Naive thymus-derived CD8-positive, alpha-beta T cell (primary cell): Measurements from ENCODE around the gene CHN1. TPM values are rescaled to one million over a fixed set of nuclear protein-coding genes. Genes with fewer than 3 reads are reported as not detected.

Source experiments
- ATAC-seq, 2 donors: fragments of 150-1000 bp; cut with Tn5 transposase in 1 of 2; sonication (Bioruptor Pico), chemical (Tn5 transposase) in 1 of 2; 1 replicate in 1 of 2; 2 replicates in 1 of 2; pipeline ENCODE4 v1.10.0; 2021; ENCODE audit warnings: mild to moderate bottlenecking in 2 of 2, moderate library complexity in 2 of 2
- POLR2A ChIA-PET: fragments of 350-600 bp; sonication (Branson Sonifier 250); formaldehyde crosslinking; loops from one replicate; lab custom pipeline; 2021; ENCODE audit warnings: antibody characterized with exemption; lab: Charles Lee
- DNase-seq, 10 donors: peaks; one replicate each; pipeline versions ENCODE4 v3.0.0 to v3.0.0-alpha.2; 2020 to 2022
- H3K27ac Mint-ChIP-seq, 10 donors: one replicate each; pipeline ENCODE4 v1.8.0; 2020 to 2022; ENCODE audit warnings: mild to moderate bottlenecking in 10 of 10, mixed read lengths in 10 of 10, moderate library complexity in 4 of 10, inconsistent platforms in 1 of 10
- H3K27me3 Mint-ChIP-seq, 5 donors: one replicate each; pipeline ENCODE4 v1.8.0; 2021 to 2022; ENCODE audit warnings: mixed read lengths in 5 of 5
- H3K36me3 Mint-ChIP-seq, 3 donors: one replicate each; pipeline ENCODE4 v1.8.0; 2020 to 2022; ENCODE audit warnings: mixed read lengths in 3 of 3, mild to moderate bottlenecking in 2 of 3, inconsistent platforms in 1 of 3
- H3K4me1 Mint-ChIP-seq, 4 donors: one replicate each; pipeline ENCODE4 v1.8.0; 2021 to 2022; ENCODE audit warnings: mixed read lengths in 4 of 4
- H3K4me3 Mint-ChIP-seq, 10 donors: one replicate each; pipeline ENCODE4 v1.8.0; 2020 to 2022; ENCODE audit warnings: mild to moderate bottlenecking in 10 of 10, mixed read lengths in 10 of 10, moderate library complexity in 6 of 10, inconsistent platforms in 1 of 10
- H3K9me3 Mint-ChIP-seq, 9 donors: one replicate each; pipeline ENCODE4 v1.8.0; 2020 to 2022; ENCODE audit warnings: mixed read lengths in 9 of 9, mild to moderate bottlenecking in 3 of 9, inconsistent platforms in 1 of 9, moderate library complexity in 1 of 9
- polyA plus RNA-seq, 3 donors: library from polyadenylated mRNA; unstranded; fragments of 300-500 nt; fragmentation: Illumina TruSeq; gene quantifications; one replicate each; pipeline ENCODE4 v1.2.3, GENCODE V29; 2021
- total RNA-seq, 8 experiments: library from RNA in 2 of 8; stranded (reverse) in 2 of 8; gene quantifications; one replicate each; pipeline ENCODE4 v1.2.3 and lab custom pipeline; 2021 to 2026

Gene CHN1
- total and polyA plus RNA-seq, 5 experiments from 2014 or later, result 0.58 to 2.2 (median 1.8) TPM

- no peaks in the 10 kb centered on the region for H3K36me3 Mint-ChIP-seq
- H3K4me3 Mint-ChIP-seq, result no peak overlapping the region
- H3K27me3 Mint-ChIP-seq, result peaks cover 0 to 5% (median 0%) of the 10 kb centered on the region in 5 donors
- H3K9me3 Mint-ChIP-seq, result no peaks in the 10 kb centered on the region
- no peak for DNase-seq
- POLR2A ChIA-PET, result no interaction called here
- H3K4me1 Mint-ChIP-seq, result peaks cover 1 to 17% (median 10%) of the 10 kb centered on the region in 4 donors
- ATAC-seq, result no peak
- peak overlapping the region in 1 of 10 donors; percentile 43 for H3K27ac Mint-ChIP-seq
These were observed 248.4 kb downstream of the CHN1 start for GRCh38 chr2:174756743-174757142.

GRCh38 chr2:174753038-174753633 is 252.0 kb downstream of the CHN1 start:
- peaks cover 0 to 2% (median 0%) of the 10 kb centered on the region in 5 donors for H3K27me3 Mint-ChIP-seq
- no peaks in the 10 kb centered on the region for H3K9me3 Mint-ChIP-seq
- peak overlapping the region in 1 of 10 donors; percentile 45 for H3K4me3 Mint-ChIP-seq
- H3K4me1 Mint-ChIP-seq, result peaks cover 8 to 40% (median 27%) of the 10 kb centered on the region in 4 donors
- ATAC-seq (no peak), DNase-seq (no peak)
- POLR2A ChIA-PET, result interaction anchor here (0.6 kb wide), 2 partner anchors 16 to 23 kb away, joined by 3 to 4 read pairs; no protein-coding TSS in a partner anchor
- H3K36me3 Mint-ChIP-seq, result no peaks in the 10 kb centered on the region
- peak overlapping the region in 6 of 10 donors; percentile 37 to 91 (median 48) for H3K27ac Mint-ChIP-seq

GRCh38 chr2:174752403-174753037 is 252.7 kb downstream of the CHN1 start:
- peaks cover 0 to 4% (median 0%) of the 10 kb centered on the region in 5 donors for H3K27me3 Mint-ChIP-seq
- peak overlapping the region in 7 of 10 donors; percentile 8 to 77 (median 37) for H3K27ac Mint-ChIP-seq
- POLR2A ChIA-PET, result interaction anchor here (0.6 kb wide), 1 partner anchor 23 kb away, joined by 3 read pairs; no protein-coding TSS in a partner anchor
- H3K4me1 Mint-ChIP-seq, result peaks cover 8 to 40% (median 27%) of the 10 kb centered on the region in 4 donors
- peak overlapping the region in 2 of 10 donors; percentile 33 to 39 for H3K4me3 Mint-ChIP-seq
- H3K36me3 Mint-ChIP-seq, result no peaks in the 10 kb centered on the region
- DNase-seq, result no peak
- no peaks in the 10 kb centered on the region for H3K9me3 Mint-ChIP-seq
- no peak for ATAC-seq

GRCh38 chr2:174750923-174751441 is 254.2 kb downstream of the CHN1 start:
- peak in 7 of 10 donors; percentile 10 to 52 (median 40) for DNase-seq
- H3K4me1 Mint-ChIP-seq, result peaks cover 8 to 40% (median 27%) of the 10 kb centered on the region in 4 donors
- H3K27me3 Mint-ChIP-seq, result peaks cover 0 to 5% (median 0%) of the 10 kb centered on the region in 5 donors
- peak overlapping the region; percentile 8 to 90 (median 52) for H3K27ac Mint-ChIP-seq
- peak overlapping the region in 6 of 10 donors; percentile 0 to 24 (median 18) for H3K4me3 Mint-ChIP-seq
- ATAC-seq, result peak; percentile 58 to 69
- H3K9me3 Mint-ChIP-seq, result no peaks in the 10 kb centered on the region
- H3K36me3 Mint-ChIP-seq, result no peaks in the 10 kb centered on the region
- POLR2A ChIA-PET, result no interaction called here

GRCh38 chr2:174749793-174750192 is 255.4 kb downstream of the CHN1 start:
- POLR2A ChIA-PET, result interaction anchor here (0.5 to 1.6 kb wide), 4 partner anchors 28 to 1333 kb away, joined by 3 to 8 read pairs (median 4); no protein-coding TSS in a partner anchor
- Mint-ChIP-seq H3K27ac (peak overlapping the region in 6 of 10 donors; percentile 4 to 78 (median 49)), H3K27me3 (peaks cover 0 to 5% (median 0%) of the 10 kb centered on the region in 5 donors), H3K9me3 (no peaks in the 10 kb centered on the region), H3K4me1 (peaks cover 8 to 40% (median 27%) of the 10 kb centered on the region in 4 donors), H3K36me3 (no peaks in the 10 kb centered on the region), H3K4me3 (no peak overlapping the region)
- ATAC-seq, result no peak
- no peak for DNase-seq

- Mint-ChIP-seq H3K4me3 (no peak overlapping the region), H3K27ac (peak overlapping the region in 7 of 10 donors; percentile 46 to 90 (median 82)), H3K27me3 (peaks cover 0 to 5% (median 0%) of the 10 kb centered on the region in 5 donors), H3K36me3 (no peaks in the 10 kb centered on the region), H3K4me1 (peaks cover 8 to 40% (median 27%) of the 10 kb centered on the region in 4 donors), H3K9me3 (no peaks in the 10 kb centered on the region)
- ATAC-seq (peak; percentile 81 to 84), DNase-seq (peak; percentile 53 to 83 (median 69))
- POLR2A ChIA-PET, result interaction anchor here (0.5 to 1.6 kb wide), 6 partner anchors 23 to 1332 kb away, joined by 3 to 8 read pairs (median 4); no protein-coding TSS in a partner anchor
These were observed 256.2 kb downstream of the CHN1 start for GRCh38 chr2:174748948-174749347.

Other genes with a start within 250 kb of the CHN1 start
- gene CHRNA1, start 240.9 kb downstream of the CHN1 start, total RNA-seq, result not detected
- not detected for gene CHRNA1, start 240.9 kb downstream of the CHN1 start, polyA plus RNA-seq
- gene ATF2, start 162.8 kb upstream of the CHN1 start, total RNA-seq, result 10 to 100 TPM; 58.2 to 62.8 TPM
- 10 to 100 TPM; 19.5 to 36.5 (median 27.6) TPM for gene ATF2, start 162.8 kb upstream of the CHN1 start, polyA plus RNA-seq
- gene ATP5MC3, start 176.3 kb upstream of the CHN1 start, total RNA-seq, result 10 to 100 TPM; 77.6 to 83.9 TPM
- gene ATP5MC3, start 176.3 kb upstream of the CHN1 start, polyA plus RNA-seq, result 100 to 1,000 TPM; 363 to 420 (median 406) TPM